ENCODE data around the gene PGM1. TPM values are rescaled to one million over a fixed set of nuclear protein-coding genes. Genes with fewer than 3 reads are reported as not detected.
A peak's percentile ranks its signal among the peaks of the same experiment; 100 is the strongest.

The PGM1 gene
- total RNA-seq, 1 donor from 2014 or later, result 34.9 TPM

DNA sequence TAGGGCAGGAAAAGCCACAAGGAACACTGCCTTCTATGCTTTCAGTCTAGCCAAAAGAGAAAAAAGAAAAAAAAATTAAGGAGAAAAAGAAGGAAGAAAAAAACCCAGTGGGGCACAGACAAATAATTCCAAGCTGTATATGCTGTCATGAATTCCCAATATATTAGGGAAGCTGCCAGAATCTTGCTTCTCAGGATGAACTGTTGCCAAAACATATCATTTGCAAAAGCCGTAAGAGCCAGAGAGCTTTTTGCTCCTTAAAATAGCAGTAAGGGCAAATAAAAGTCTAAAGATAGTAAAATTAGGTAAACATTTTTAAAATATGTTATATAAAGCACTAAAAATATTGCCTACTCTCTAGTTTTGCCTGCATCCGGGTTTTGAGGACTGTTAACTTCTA lies 52.1 kb downstream of the PGM1 start:
- H3K9me3 Mint-ChIP-seq (ENCODE audit: unreplicated experiment), result peaks cover 6% of the 10 kb centered on the region
- H3K27me3 Mint-ChIP-seq (ENCODE audit: unreplicated experiment), result no peaks in the 10 kb centered on the region
- DNase-seq (ENCODE audit: extremely low spot score, unreplicated experiment), result no peak
- H3K27ac Mint-ChIP-seq (ENCODE audit: unreplicated experiment), result peak overlapping the region; percentile 25
- peaks cover 9% of the 10 kb centered on the region for H3K36me3 Mint-ChIP-seq (ENCODE audit: unreplicated experiment)
- peaks cover 29% of the 10 kb centered on the region for H3K4me1 Mint-ChIP-seq (ENCODE audit: unreplicated experiment)
- TF ChIP-seq, protein P1, sequence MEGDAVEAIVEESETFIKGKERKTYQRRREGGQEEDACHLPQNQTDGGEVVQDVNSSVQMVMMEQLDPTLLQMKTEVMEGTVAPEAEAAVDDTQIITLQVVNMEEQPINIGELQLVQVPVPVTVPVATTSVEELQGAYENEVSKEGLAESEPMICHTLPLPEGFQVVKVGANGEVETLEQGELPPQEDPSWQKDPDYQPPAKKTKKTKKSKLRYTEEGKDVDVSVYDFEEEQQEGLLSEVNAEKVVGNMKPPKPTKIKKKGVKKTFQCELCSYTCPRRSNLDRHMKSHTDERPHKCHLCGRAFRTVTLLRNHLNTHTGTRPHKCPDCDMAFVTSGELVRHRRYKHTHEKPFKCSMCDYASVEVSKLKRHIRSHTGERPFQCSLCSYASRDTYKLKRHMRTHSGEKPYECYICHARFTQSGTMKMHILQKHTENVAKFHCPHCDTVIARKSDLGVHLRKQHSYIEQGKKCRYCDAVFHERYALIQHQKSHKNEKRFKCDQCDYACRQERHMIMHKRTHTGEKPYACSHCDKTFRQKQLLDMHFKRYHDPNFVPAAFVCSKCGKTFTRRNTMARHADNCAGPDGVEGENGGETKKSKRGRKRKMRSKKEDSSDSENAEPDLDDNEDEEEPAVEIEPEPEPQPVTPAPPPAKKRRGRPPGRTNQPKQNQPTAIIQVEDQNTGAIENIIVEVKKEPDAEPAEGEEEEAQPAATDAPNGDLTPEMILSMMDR (IDR thresholded peaks at IDR 0.05), result no peak
- peak overlapping the region; percentile 27 for H3K4me3 Mint-ChIP-seq (ENCODE audit: unreplicated experiment)

GRCh38 chr1:63648689-63649088 lies 55.5 kb downstream of the PGM1 start:
- Mint-ChIP-seq H3K27me3 (ENCODE audit: unreplicated experiment) (no peaks in the 10 kb centered on the region), H3K4me1 (ENCODE audit: unreplicated experiment) (peaks cover 32% of the 10 kb centered on the region), H3K27ac (ENCODE audit: unreplicated experiment) (no peak overlapping the region), H3K4me3 (ENCODE audit: unreplicated experiment) (no peak overlapping the region), H3K9me3 (ENCODE audit: unreplicated experiment) (peaks cover 6% of the 10 kb centered on the region), H3K36me3 (ENCODE audit: unreplicated experiment) (peaks cover 22% of the 10 kb centered on the region)
- TF ChIP-seq, protein P1 (IDR thresholded peaks at IDR 0.05), result no peak
- DNase-seq (ENCODE audit: extremely low spot score, unreplicated experiment), result no peak

- Mint-ChIP-seq H3K27me3 (ENCODE audit: unreplicated experiment) (no peaks in the 10 kb centered on the region), H3K27ac (ENCODE audit: unreplicated experiment) (peak overlapping the region; percentile 50), H3K4me1 (ENCODE audit: unreplicated experiment) (peaks cover 14% of the 10 kb centered on the region), H3K36me3 (ENCODE audit: unreplicated experiment) (peaks cover 31% of the 10 kb centered on the region), H3K4me3 (ENCODE audit: unreplicated experiment) (no peak overlapping the region), H3K9me3 (ENCODE audit: unreplicated experiment) (no peaks in the 10 kb centered on the region)
- TF ChIP-seq, protein P1 (IDR thresholded peaks at IDR 0.05), result no peak
- DNase-seq (ENCODE audit: extremely low spot score, unreplicated experiment), result no peak
Measured at GRCh38 chr1:63651161-63651701, 58.0 kb downstream of the PGM1 start.

DNA sequence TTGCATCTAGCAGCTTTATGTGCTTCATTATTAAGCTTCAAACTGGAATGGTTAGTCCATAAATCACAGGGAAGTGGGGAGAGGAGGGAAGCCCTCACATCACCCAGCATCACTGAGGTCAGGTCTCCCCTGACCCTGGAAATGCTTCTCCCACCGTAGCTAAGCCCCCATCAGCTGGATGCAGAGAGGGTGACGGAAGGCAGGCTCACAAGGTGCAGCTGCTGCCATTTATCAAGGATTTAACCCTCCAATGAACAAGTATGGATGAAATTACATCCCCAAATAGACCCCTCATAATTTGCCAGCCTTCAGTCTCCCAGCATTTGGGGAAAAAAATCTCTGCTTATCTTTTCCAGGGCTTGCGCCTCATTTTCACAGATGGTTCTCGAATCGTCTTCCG lies 60.8 kb downstream of the PGM1 start:
- TF ChIP-seq, protein P1 (IDR thresholded peaks at IDR 0.05), result no peak
- no peak for DNase-seq (ENCODE audit: extremely low spot score, unreplicated experiment)
- Mint-ChIP-seq H3K4me1 (ENCODE audit: unreplicated experiment) (peaks cover 14% of the 10 kb centered on the region), H3K27ac (ENCODE audit: unreplicated experiment) (no peak overlapping the region), H3K36me3 (ENCODE audit: unreplicated experiment) (peaks cover 38% of the 10 kb centered on the region), H3K9me3 (ENCODE audit: unreplicated experiment) (no peaks in the 10 kb centered on the region), H3K27me3 (ENCODE audit: unreplicated experiment) (no peaks in the 10 kb centered on the region), H3K4me3 (ENCODE audit: unreplicated experiment) (no peak overlapping the region)

DNA sequence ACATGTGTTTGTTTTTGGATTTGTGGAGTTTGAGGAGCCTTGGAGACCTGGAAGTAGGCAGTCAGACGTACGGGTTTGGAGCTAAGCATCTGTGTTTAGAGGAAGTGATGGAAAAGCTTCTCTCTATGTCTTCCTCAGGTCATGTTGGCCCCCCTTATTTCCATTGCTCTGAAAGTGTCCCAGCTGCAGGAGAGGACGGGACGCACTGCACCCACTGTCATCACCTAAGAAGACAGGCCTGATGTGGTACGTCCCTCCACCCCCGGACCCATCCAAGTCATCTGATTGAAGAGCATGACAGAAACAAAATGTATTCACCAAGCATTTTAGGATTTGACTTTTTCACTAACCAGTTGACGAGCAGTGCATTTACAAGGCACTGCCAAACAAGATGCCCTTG lies 66.2 kb downstream of the PGM1 start:
- TF ChIP-seq, protein P1 (IDR thresholded peaks at IDR 0.05), result no peak
- no peak for DNase-seq (ENCODE audit: extremely low spot score, unreplicated experiment)
- Mint-ChIP-seq H3K4me3 (ENCODE audit: unreplicated experiment) (no peak overlapping the region), H3K27ac (ENCODE audit: unreplicated experiment) (no peak overlapping the region), H3K27me3 (ENCODE audit: unreplicated experiment) (no peaks in the 10 kb centered on the region), H3K4me1 (ENCODE audit: unreplicated experiment) (peaks cover 24% of the 10 kb centered on the region), H3K9me3 (ENCODE audit: unreplicated experiment) (no peaks in the 10 kb centered on the region), H3K36me3 (ENCODE audit: unreplicated experiment) (peaks cover 31% of the 10 kb centered on the region)

Measured in osteocyte (in vitro differentiated cells).